HG02840 (cell line): Measurements from ENCODE around the gene PVALEF.

Source experiments
- ATAC-seq: cut with Tn5 transposase; IDR thresholded peaks from one replicate; pipeline ENCODE4 v1.9.1; 2021; ENCODE audit warnings: mild to moderate bottlenecking, moderate library complexity, moderate number of reproducible peaks; ENCODE audit not compliant: unreplicated experiment, low FRiP score

The PVALEF gene

DNA sequence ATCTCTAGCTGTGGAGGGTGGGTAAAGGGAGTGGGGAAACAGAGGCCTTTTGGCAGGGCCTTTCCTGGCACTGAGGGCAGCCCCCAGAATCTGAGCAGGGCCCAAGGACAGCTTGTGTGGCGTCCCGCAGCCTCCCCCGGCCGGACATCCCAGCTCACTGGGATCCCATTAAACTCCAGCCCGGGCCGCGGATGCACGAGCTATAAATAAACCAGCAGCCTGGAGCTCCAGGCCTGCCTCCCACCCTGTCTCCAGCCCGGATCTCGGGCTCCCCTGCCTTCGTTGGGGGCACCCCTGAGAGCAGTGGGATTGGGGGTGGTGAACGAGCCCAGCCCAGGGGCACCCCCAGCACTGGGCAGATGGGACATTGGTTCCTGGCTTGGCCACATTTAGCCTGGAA lies 14.6 kb downstream of the PVALEF start:
- ATAC-seq, result no peak

DNA sequence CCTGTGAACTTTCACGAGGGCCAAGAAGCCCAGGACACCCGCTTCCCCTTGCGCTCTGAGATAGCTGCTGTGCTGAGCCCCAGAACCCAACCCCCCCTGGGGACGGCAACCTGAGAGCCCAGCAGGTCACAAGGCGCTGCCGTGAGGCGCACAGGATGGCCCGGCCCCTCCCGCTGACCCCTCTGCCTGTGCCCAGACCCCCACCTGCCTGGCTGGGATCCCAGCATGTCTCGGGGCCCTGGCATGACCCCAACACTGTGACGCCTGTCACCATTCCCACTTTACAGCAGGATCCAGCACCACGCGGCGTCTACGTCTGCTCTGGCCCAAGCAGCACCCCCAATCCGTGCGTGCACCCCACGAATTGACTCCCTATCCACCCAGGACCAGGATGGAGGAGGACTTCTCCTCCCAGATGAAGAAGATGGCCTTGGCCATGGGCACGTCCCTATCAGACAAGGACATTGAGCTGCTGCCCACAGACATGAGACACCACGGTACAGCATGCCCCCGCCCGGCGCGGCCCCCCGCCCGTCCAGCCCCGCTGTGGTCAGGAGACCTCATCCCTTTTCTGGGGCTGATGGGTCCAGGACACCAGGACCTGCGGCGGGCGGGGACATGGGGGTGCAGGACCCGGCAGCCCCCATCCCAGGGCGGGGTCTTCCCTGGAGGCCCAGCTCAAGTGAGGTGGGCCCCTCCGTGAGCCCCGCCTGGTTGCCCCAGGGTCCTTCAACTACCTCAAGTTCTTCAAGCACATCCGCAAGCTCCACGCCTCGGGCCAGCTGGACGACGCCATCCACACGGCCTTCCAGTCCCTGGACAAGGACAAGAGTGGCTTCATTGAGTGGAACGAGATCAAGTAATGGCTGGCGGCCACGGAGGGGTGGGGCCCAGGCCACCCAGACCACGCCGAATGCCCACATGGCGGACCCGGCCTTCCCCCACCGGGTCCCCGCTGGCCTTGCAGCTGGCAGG lies 15.8 kb downstream of the PVALEF start:
- no peak for ATAC-seq

DNA sequence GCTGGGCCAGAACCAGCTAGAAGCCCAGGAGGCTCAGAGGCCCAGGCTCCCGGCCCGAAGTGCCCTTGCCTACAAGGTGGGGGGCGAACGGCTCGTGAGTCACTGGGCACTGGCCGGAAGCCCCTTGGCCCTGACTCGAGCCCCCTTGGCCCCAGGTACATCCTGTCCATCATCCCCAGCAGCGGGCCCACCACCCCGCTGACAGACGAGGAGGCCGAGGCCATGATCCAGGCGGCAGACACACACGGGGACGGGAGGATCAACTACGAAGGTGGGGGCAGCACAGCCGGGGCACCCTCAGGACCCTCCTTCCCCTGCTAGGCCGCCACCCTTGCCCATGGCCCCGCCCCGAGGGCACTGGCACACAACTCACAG lies 16.5 kb downstream of the PVALEF start:
- no peak for ATAC-seq

DNA sequence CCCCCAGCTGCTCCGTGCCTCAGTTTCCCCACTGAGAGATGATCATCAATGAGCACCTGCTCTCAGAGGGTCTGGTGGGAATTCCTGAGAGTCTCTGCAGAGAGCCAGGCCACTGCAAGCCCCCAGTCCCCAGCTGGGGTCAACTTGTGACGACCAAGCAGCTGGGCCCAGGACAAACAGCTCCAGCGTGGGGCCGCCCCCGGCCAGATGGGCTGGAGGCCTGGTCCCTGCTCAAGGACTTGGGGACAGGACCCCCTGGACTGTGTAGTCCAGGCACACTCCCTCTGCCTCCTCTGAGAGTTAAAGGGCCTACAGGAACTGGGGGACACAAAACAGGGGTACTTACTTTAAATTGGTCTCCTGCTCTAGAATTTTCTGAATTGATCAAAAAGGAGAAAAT lies 17.3 kb downstream of the PVALEF start:
- no peak for ATAC-seq

DNA sequence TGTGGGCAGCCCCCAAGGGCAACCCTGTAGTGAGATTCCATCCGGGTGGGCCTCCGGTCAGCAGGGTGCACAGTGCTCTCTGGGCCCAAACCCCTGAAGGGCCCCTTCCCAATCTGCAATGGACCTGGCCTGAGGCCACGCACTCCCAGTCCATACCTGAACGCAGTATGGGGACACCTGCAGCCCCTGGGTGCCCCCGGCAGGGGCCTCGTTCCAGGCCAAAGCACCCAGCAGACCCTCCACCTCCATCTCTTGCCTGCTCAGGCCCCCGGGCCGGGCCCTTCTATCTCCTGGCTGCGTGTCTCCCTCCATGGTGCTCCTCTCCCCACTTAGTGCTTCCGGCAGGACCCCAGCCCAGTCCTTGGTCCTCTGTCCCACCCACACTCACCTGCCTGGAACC lies 18.0 kb downstream of the PVALEF start:
- no peak for ATAC-seq

DNA sequence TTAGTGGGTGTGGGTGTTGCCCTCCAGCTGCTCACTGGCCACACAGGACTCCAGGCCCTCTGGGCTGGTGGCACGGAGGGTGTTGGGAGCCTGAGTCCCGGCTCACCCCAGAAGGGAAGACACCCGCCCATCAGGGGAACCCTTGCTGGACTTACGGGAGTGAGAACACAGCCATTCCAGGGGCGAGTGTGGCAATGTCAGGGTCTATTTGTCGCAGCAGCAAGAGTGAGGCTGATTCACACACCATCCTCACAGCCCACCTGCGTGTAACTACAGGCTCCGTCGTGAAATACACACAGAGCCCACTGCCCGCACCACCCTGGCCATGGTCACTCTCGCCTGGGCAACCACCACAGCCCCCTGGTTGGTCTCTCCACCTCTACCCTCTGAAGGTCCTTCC lies 18.5 kb downstream of the PVALEF start:
- no peak for ATAC-seq

DNA sequence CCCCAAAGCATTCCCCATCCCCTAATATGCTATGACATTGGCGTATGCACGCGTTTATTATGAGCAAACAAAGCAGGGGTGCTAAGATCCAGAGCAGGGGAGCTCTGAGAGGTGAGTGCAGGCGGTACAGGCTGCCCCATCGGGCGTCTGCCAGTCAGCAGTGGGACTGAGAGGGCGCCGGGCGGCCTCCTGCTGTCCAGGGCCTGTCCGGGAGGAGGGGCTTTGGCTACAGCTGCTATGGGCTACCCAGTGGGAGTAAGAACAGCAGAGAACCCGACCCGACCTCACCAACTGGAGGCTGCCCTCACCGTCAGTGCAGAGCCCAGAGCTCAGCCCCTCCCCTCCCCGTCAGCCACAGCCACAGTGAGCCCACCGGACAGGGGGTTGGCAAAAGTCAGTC lies 19.2 kb downstream of the PVALEF start:
- ATAC-seq, result no peak

DNA sequence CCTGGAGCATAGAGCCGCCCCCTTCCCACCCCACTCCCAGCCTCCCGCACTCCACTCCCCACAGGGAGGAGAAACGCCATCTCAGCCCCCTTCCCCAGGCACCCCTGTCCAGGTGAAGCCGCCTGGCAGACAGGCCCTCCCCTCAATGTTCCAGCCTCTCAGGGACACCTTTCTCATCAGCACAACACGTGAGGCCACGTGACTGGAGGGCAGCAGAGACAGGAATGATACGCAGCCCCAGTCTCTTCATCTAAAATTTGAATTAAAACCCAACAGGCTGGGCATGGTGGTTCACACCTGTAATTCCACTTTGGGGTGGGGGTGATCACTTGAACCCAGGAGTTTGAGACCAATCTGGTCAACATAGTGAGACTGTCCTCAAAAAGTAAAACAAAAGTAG lies 20.9 kb downstream of the PVALEF start:
- no peak for ATAC-seq

DNA sequence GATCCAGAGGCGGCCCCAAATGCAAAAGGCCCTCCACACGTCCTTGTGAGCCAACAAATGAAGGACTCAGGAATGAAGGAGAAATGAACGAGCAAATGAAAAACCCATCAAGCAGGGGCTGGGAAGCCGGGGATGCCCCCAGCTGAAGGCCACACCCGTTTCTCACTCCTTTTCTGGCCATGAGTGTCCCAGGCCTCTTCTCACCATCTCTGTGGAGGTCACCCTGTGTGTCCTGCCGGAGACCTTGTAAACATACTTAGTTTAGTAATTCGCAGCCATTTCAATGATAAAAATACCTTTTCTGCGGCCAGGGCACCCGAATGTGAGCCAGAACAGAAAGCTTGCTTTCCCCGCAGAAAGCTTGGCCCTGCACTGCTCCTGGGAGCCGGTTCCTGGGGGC lies 21.8 kb downstream of the PVALEF start:
- ATAC-seq, result no peak

DNA sequence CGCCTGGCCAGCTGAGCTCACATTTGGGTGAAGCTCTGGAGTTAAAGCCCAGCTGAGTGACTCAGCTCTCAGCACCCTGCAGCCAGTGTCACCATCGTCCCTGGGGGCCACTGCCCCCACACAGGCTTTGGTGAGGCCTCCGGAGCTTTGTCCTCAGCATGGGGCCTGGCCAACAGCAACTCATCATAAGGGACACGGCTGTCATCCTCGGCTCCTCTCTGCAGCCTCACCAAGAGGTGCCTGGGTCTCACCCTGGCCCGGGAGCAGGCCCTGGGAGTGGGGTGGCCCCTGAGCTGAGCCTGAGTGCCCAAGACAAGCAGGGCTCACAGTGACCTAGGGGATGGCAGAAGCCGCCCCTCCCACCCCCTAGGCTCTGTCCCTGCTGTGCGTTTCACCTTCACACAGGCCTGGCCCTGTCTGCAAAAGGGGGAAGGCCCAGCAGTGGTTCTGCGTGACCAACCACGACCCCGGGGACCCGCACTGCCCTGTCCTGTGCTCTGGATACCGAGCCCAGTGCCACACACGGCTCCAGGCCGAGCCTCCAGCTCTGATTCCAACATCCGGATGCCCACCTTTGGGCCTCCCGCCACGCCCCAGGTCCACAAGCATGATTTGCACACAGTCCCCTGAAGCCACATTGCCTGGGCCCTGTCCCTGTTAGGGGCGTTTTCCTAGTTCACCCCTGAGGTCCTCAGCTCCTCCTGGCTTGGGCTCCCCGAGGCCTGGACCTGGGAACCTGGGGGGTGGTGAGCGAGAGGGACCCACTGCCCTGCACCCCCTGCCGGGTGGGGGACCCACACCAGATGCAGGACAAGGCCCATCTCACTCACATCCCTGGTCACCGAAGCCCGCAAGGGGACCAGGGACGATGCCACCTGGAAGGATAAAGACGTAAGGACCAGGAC lies 22.5 kb downstream of the PVALEF start:
- ATAC-seq, result no peak

DNA sequence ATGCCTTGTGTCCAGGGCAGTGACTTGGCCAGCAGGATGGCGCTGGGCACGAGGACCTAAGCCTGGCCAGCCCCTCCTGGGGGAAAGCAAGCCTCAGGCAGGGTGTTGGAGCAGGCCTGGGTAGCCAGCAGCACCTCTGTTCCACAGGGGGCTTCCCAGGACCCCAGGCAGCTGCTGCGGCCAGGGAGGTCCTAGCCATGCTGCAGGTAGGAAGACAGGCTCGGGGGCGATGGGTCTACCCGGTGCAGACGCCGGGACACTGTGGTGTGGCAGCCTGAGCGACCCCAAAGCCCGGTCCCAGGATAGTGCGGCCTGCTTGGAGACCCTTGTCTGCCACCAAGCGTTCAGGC lies 23.2 kb downstream of the PVALEF start:
- no peak for ATAC-seq

DNA sequence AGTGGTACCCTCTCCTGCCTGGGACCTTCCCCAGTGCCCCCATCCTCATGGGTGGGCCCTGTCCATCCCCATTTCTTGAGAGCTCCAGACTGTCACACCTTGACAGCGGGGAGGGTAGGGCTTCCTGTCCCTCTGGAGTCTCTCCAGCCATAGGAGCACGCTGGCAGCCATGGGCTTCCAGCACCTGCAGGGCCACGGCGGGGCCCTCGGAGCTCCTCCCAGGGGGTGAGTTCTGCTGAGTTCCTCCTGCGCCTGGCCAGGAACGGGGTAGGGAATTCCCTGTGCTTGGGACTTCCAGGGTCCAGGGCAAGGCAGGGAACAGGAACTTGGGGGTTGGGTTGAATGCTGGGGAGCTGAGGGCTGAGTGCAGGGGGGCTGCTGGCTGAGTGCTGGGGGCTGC lies 23.7 kb downstream of the PVALEF start:
- ATAC-seq, result no peak

DNA sequence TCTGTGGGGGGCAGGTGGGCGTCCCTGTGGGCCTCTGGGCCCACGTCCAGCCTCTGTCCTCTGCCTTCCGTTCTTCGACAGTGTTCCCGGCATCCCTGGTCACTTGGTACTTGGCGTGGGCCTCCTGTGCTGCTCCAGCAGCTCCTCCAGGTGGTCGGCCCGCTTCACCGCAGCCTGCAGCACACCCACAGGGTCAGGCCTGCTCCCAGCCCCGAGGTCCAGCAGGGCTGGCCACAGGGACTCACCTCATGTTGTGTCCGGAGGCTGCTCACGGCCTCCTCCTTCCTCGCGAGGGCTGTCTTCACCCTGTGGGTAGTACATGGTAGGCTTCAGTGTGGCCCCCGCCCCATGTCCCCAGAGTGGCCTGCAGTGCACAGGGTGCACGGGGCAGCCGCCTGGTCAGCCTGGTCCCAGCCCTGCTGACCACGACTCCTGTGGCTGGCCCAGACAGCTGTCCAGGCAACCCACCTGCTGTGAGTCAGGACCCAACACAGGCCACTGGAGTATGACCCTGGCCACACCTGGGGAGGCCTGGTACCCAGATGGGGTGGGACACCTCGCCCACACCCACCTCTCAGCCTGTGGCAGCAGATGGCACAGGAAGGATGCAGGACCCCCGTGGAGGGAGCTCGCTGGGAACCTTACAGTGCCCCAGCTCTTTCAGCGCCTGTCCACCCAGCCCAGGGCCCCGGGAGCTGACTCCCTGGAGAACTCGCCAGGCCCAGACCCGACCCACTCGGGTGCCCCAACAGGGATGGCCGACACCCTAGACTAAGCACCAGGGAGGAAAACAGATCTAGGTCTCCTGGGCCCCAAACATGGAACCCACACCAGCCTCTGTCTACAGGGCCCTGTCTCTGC lies 24.6 kb downstream of the PVALEF start:
- no peak for ATAC-seq

DNA sequence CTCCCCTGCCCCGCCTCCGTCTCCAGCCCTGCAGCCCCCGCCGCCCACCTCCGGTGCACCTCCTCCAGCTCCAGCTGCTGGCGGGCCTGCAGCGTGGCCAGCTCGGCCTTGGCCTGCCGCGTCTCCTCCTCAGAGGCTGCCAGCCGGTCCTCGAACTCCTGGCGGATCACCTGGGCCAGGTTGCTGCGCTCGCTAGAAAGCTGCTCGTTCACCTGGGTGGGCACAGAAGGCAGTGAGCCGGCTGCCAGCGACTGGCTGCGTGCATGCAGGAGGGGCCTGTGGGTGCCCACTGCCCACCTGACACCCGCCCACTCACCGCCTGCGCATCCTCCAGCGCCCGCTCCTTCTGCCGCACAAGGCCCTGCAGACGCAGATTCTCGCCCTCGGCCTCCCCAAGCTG lies 25.3 kb downstream of the PVALEF start:
- no peak for ATAC-seq

DNA sequence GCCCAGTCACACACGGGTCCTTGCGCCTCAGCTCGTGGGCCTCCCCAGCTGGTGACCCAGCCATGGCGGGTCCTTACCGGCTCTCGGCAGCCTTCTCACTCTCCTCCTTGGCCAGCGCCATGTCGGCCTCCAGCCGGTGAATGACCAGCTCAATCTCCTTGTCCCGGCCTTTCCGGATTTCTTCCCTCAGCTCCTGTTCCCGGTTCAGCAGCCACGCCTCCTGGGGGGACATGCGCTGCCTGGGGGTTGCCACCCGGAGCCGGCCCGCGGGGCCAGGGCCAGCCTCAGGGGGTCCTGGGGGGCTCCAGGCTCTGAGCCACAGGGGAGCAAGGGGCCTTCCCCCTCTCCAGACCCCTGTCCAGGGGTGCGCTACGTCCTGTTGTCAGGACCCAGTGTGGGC lies 25.8 kb downstream of the PVALEF start:
- ATAC-seq, result no peak

DNA sequence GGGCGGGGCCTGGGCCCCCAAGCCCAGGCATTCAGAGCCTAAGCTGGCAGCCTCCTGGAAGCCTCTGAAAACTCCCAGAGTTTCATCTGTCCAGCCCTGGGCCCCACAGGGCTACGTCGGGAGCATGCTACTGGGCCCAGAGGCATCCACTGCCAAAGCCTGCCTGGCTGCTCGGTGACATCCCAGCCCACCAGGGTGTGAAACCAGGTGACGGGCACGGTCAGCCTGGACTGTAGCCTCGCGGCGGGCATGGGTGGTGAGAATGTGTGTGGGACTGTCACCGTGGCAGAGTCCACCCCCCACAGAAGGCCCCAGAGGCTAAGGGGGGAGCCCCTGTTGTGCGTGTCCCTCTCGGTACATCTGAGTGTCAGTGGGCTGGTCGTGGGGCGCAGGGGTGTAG lies 26.3 kb downstream of the PVALEF start:
- ATAC-seq, result no peak

DNA sequence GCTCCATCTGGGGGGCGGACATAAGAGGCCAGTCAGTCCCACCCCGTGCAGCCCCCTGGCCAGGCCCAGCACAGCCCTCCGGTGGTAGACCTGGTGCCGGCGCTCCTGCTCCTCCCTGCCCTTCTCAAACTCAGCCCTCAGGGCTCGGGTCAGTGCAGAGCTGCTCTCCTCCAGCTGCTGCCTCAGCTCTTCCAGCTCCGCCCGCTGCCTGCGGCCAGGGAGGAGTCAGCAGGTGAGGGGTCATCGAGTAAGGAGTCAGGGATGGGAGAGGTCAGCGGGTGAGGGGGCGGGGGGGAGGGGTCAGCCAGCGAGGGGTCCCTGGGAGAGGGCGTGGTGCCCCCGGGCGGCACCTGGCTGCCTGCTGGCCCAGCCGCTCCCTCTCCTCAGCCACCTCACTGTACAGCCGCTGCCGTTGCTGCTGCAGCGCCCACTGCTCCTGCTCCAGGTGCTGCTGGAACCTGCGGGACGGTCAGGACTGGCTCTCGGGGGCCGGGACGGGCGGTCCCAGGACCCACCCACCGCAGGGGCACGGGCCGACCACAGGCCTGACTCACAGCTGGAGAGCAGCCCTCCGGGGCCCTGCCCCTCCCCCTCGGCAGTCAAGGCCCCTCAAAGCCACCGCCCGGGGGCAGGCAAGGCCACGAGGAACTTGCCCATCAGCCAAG lies 27.2 kb downstream of the PVALEF start:
- no peak for ATAC-seq

DNA sequence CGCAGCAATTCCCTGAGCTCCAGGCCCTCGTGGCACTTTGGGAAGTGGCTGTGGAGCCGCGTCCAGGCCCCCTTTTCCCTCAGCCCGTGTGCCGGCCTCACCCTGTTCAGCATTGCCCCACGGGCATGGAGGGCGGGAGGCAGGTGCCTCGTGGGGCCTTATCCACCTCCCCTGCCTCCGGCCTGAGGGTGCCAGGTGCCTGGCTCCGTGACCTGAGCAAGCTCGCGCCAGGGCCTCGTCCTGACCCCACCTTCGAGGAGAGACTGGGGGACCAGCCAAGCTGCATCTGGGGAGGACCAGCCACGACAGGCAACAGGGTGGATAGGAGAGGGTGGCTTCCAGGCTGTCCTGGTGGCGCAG lies 27.7 kb downstream of the PVALEF start:
- no peak for ATAC-seq

DNA sequence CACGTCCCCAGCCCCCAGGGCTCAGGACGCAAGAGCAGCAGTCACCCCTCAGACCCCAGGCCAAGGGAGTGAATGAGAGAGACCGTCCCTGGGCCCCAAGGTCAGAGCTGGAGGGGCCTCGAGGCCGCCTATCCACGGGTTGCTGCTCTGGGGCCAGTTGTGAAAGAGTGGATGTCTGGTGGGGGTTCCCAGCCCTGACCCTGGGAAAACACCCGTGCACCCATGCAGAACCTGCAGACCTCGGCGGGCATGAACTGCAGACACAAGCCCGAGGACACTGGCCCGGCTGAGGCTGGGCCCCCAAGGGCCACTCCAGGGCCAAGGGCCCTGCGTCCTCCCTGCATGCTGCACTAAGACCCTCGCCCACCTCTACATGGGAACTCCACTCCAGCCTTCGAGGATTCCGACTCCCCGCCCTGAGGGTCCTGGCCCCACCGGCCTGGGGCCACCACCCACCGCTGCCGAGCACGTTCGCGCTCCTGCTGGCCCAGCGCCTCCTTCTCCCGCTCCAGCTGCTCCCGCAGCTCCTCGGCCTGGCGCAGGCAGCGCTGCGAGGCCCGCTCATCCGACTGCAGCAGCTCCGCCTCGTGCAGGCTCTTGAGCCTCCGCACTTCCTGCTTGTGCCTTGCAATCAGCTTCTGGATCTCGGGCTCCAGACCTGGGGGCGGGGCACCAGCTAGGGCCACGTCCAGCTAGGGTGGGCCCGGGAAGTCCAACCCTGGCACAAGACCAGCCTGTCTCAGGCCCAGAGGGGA lies 28.3 kb downstream of the PVALEF start:
- no peak for ATAC-seq
